HuH-7 (cell line): ENCODE results near the gene C12orf42.

Experiments
- DNase-seq: peaks from one replicate; pipeline ENCODE4 v3.0.0; 2011; ENCODE audit warnings: low spot score

Gene C12orf42

GRCh38 chr12:103423516-103423910, 72.3 kb downstream of the C12orf42 start:
- no peak for DNase-seq

- DNase-seq = no peak
These were observed 72.8 kb downstream of the C12orf42 start for GRCh38 chr12:103422746-103423515.

- no peak for DNase-seq
These were observed 73.4 kb downstream of the C12orf42 start for GRCh38 chr12:103422328-103422727.

GRCh38 chr12:103421402-103421801, 74.4 kb downstream of the C12orf42 start:
- DNase-seq = no peak

- no peak for DNase-seq
These were observed 80.1 kb downstream of the C12orf42 start for GRCh38 chr12:103415681-103416080.

- peak; percentile 11 for DNase-seq
These were observed 94.3 kb downstream of the C12orf42 start for GRCh38 chr12:103401421-103401820.

- DNase-seq = no peak
These were observed 95.8 kb downstream of the C12orf42 start for GRCh38 chr12:103399986-103400385.

GRCh38 chr12:103397536-103397935, 98.2 kb downstream of the C12orf42 start:
- DNase-seq = no peak

- no peak for DNase-seq
These were observed 103.0 kb downstream of the C12orf42 start for GRCh38 chr12:103392722-103393121.

- DNase-seq = no peak
These were observed 104.7 kb downstream of the C12orf42 start for GRCh38 chr12:103391103-103391502.

GRCh38 chr12:103387385-103387784, 108.4 kb downstream of the C12orf42 start:
- no peak for DNase-seq

GRCh38 chr12:103386451-103386850, 109.3 kb downstream of the C12orf42 start:
- no peak for DNase-seq

GRCh38 chr12:103382736-103383346, 112.9 kb downstream of the C12orf42 start:
- no peak for DNase-seq

GRCh38 chr12:103382119-103382518, 113.6 kb downstream of the C12orf42 start:
- DNase-seq = no peak

GRCh38 chr12:103379670-103380069, 116.1 kb downstream of the C12orf42 start:
- DNase-seq = no peak

- no peak for DNase-seq
These were observed 122.7 kb downstream of the C12orf42 start for GRCh38 chr12:103373088-103373523.

GRCh38 chr12:103369929-103370328, 125.8 kb downstream of the C12orf42 start:
- no peak for DNase-seq

- no peak for DNase-seq
These were observed 127.6 kb downstream of the C12orf42 start for GRCh38 chr12:103368167-103368566.

GRCh38 chr12:103354403-103354802, 141.4 kb downstream of the C12orf42 start:
- DNase-seq = no peak

GRCh38 chr12:103353913-103354312, 141.9 kb downstream of the C12orf42 start:
- DNase-seq = no peak

GRCh38 chr12:103350116-103350515, 145.7 kb downstream of the C12orf42 start:
- DNase-seq = no peak

- DNase-seq = no peak
These were observed 146.8 kb downstream of the C12orf42 start for GRCh38 chr12:103348935-103349334.

GRCh38 chr12:103336940-103337339, 158.8 kb downstream of the C12orf42 start:
- DNase-seq = no peak

GRCh38 chr12:103334466-103334865, 161.3 kb downstream of the C12orf42 start:
- DNase-seq = no peak
